ENCODE measurements around the gene MCRS1.

MCRS1 gene

DNA sequence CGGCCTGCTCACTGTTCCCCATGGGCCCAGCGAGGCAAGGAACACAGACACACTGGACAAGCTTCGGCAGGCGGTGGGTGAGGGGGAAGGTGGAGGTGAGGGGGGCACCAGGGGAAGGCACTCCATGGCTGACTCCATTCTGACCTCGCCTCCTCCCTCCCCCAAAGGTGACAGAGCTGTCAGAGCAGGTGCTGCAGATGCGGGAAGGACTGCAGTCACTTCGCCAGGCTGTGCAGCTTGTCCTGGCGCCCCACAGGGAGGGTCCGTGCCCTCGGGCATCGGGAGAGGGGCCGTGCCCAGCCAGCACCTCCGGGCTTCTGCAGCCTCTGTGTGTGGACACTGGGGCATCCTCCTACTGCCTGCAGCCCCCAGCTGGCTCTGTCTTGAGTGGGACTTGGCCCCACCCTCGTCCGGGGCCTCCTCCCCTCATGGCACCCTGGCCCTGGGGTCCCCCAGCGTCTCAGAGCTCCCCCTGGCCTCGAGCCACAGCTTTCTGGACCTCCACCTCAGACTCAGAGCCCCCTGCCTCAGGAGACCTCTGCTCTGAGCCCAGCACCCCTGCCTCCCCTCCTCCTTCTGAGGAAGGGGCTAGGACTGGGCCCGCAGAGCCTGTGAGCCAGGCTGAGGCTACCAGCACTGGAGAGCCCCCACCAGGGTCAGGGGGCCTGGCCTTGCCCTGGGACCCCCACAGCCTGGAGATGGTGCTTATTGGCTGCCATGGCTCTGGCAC lies 10.6 kb downstream of the MCRS1 start:
- DNase-seq: no peak

DNA sequence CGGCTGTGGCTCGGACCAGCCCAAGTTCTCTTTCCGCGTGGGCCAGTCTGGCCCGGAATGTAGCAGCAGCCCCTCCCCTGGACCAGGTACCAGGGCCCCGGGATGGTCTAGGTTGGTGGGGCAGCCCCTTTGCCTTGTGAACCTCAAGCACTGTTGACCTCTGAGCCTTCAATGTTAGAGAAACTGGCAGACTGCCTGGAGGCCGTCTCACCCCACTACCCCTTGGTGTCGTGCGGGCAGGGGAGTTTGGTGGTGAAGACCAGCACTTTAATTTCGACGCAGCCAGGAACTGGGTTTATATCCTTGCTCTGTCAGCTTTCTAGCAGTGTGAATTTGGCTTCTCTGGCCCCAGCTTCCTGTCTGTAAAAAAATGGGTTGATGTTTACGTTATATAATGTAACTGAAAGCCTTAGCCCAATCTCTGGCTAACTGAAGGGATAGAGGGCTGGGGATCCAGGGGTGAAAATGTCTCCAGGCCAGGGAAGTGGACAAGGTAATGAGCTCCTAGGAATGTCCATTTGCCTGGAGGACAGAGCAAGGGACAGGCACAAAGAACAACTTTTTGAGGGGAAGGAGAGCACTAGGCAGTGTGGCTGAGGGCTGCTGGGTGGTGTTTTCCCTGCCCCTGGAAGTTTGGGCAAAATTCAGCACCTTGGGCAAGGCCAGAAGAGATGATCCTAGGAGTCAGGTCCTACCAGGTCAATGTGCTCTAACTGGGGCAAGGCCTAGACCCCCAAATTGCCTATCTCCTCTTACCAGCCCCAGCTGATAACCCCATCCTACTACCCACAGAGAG lies 11.4 kb downstream of the MCRS1 start:
- DNase-seq: no peak

DNA sequence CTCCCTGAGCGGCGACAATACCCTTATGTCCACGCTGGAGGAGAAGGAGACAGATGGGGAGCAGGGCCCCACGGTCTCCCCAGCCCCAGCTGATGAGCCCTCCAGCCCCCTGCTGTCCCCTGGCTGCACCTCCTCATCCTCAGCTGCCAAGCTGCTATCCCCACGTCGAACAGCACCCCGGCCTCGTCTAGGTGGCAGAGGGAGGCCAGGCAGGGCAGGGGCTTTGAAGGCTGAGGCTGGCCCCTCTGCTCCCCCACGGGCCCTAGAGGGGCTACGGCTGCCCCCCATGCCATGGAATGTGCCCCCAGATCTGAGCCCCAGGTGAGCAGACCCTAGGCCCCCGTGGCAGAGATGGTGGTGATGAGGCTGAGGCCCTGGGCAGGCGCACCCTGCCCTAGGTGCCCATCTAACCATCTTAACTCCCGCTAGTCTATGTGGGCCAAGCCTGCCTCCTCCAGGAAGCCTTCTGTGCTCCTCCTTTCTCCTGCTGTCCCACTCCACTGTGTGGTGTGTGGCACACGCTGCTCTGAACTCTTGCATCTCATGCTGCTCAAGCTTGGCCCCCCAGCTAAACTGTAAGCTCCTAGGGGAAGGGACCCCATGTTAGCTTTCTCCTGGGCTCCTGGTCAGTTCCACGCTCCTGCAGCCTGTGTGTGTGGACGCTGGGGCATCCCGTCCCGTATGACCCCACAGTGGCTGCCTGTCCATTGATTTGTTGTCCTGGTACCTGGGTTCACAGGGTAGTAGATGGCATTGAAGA lies 12.1 kb downstream of the MCRS1 start:
- DNase-seq: no peak

DNA sequence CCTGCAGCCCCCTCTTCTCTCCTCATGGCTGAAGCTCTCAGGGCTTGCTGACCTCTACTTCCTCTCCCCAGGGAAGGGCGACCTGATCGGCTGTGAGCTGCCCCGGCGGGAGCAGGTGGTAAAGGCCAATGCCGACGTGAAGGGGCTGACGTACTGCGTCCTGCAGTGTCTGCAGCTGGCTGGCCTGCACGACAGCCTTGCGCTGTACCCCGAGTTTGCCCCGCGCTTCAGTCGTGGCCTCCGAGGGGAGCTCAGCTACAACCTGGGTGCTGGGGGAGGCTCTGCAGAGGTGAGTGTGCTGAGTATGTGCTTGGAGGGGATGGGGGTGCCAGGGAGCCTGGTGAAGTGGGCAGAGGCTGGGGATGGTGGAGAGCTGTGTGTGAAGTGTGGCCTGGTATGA lies 13.7 kb downstream of the MCRS1 start:
- no peak for DNase-seq

DNA sequence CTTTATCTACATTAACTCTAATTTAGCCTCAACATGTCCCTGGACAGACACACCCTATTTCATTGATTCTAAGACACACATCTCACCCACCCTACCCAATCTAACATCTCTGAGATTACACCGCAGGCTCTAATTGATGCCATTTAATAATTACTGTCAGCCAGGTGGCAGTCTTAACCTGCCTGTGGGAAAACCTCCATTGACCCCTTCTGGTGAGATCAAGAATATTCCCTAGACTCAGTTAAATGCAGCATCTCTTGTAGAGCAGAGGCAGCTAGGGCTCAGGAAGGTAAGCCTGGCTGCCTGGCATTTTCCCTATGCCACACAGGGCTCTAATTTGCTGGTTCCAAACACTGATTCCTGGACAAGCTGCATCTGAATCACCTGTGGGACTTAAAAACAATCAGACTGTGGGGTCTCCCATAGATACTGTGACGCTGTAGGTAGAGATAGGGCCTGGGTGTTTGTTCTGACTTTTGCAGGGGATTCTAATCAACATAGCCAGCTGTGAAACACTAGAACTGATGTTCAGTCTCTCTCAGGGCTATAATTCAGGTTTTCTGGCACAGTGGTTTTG lies 14.3 kb downstream of the MCRS1 start:
- no peak for DNase-seq

DNA sequence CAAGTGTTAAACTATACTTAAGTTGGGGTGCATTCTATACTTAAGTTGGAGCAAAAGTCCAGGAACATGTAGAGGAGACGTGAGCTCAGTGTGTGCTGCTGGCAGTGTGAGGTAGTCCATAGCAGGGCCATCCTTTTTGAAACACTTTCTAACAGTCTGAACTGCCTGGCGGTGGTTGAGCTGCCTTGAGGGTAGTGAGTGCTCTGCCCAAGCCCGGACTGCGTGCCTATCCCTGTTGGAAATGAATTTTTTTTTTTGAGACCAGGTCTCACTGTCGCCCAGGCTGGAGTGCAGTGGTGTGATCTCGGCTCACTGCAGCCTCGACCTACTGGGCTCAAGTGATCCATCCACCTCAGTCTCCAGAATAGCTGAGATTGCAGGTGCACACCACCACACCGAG lies 15.0 kb downstream of the MCRS1 start:
- DNase-seq: no peak

DNA sequence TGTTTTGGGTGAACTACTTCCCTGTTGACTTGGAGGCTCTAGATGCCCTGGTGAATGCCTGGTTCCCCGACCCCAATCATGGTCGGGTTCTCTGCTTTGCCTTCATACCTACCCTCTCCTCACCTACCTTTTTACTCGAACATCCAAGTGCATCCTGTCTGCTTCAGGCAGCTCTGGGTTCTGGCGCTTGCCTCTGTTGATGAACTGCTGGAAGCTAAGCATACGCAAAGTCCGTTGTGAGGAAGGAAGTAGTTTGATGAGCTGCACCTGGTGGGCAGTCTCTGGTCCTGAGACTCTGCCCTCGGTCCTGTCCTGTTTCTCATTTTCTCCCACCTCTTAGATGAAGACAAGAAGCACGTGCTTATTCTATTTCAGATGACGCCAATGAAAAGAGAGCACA lies 15.5 kb downstream of the MCRS1 start:
- DNase-seq: no peak

DNA sequence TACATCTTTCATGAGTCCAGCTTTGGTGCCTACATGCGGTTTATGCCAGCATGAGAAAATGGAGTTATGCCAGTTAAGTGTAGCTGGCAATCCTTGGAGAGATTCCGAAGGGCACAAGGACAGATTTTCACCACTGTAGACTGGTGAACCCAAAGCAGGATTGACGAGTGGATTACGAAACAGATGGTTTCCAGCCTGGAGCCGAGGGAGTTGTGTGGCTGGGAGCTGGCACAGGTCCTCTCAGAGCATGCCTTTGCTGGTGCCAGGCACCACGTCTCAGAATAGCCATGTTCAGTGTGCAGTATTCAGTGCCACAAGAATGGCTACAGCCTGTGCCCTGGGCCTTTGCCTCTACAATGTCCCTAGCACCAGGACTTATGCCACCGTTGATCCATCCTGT lies 15.9 kb downstream of the MCRS1 start:
- DNase-seq: peak in 26 of 58 donors; percentile 16 to 78 (median 38)

DNA sequence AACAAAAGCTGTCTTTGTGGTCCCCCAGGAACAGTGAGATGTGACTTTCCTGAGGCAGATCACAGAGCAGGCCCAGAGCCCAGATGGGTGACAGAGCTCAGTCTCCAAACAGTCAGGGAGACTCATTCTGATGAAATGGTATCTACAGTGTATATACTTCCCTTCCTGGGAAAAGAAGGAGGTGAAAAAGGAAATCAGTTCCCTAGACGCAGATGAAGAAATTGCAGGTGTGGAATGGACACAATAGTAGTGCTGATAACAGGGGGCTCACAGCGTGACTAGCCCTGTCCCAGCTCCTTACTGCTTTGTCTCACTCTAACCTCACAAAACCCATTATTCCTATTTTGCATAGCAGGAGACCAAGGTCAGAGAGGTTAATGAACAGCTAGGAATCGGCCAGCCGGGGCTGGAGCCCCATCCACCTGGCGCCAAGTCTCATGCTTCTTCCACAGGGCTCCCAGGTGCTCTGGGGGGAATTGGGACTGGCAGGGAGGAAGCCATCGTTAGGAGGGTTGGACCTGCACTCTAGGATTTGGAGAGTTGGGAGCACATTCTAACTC lies 17.2 kb downstream of the MCRS1 start:
- DNase-seq: no peak

DNA sequence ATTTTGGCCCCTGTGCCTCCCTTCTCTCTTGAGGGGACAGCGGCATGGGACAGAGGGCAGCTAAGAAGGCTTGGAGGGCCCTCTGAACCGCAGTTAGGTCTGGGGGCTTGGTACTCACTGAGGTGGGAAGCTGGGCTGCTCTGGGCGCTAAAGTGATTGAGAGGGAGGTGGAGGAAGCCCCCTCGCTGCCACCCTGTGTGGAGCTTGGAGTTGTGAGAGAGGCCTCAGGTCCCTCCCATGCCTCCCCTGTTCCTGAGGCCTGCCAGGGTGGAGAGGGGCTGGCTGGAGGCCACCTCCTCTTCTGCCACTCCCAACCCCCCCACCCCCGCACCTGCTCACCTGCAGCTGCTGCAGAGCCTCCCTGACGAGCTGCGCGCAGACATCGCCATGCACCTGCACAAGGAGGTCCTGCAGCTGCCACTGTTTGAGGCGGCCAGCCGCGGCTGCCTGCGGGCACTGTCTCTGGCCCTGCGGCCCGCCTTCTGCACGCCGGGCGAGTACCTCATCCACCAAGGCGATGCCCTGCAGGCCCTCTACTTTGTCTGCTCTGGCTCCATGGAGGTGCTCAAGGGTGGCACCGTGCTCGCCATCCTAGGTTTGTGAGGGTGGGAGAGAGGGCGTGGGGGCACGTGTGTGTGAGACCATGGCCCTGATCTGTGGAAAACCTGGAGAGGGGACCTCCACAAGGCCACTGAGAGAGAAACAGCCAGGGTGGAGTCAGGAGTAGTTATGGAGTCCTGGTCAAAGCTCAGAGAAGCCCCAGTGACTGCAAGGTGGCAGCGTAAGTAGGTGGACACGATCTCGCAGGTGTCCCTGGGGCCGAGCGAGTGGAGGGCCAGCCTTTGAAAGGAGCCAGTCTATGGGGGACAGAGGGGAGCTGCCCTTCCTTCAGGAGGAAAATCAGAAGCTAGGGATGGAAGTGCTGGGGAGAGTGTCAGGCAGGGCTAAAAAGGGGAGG lies 17.9 kb downstream of the MCRS1 start:
- DNase-seq: no peak

DNA sequence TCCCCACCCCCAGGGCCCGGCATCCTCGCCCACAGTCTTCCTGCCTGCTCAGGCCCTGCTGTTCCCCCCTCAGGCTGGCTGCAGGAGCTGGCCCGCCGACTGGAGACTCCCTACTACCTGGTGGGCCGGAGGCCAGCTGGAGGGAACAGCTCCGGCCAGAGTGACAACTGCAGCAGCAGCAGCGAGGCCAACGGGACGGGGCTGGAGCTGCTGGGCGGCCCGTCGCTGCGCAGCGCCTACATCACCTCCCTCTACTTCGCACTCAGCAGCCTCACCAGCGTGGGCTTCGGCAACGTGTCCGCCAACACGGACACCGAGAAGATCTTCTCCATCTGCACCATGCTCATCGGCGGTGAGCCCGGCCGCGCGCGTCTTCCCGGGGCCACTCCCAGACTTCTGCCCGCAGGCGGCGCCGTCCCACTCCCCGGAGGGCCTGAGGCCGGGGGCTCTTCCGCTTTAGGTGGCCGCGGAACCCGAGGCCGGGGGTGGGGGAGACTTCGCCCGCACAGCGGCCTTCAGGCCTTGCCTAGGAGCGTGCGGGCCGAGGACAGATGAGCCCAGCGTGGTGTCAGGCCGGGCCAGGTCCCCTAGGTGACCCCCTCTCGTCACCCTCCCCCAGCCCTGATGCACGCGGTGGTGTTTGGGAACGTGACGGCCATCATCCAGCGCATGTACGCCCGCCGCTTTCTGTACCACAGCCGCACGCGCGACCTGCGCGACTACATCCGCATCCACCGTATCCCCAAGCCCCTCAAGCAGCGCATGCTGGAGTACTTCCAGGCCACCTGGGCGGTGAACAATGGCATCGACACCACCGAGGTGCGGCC lies 18.9 kb downstream of the MCRS1 start:
- DNase-seq: peak in 19 of 58 donors; percentile 16 to 59 (median 32)

DNA sequence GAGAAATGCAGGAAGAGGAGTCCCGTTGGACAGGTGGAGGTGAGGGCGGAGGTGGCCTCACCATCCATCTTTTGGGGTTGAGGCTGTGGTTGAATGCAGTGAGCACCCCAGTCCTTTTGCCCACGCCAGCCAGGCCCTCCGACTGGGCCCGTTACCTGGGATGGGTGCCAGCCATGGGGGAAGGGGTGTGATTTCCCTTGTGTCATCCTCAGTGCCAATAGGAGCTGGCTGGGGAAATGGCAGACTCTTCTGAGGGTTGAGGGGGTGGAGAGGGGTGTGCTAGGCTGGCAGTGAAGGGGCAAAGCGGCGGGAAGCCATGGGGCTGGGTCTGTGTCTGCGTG lies 19.5 kb downstream of the MCRS1 start:
- DNase-seq: peak in 2 of 58 donors; percentile 23 to 39

DNA sequence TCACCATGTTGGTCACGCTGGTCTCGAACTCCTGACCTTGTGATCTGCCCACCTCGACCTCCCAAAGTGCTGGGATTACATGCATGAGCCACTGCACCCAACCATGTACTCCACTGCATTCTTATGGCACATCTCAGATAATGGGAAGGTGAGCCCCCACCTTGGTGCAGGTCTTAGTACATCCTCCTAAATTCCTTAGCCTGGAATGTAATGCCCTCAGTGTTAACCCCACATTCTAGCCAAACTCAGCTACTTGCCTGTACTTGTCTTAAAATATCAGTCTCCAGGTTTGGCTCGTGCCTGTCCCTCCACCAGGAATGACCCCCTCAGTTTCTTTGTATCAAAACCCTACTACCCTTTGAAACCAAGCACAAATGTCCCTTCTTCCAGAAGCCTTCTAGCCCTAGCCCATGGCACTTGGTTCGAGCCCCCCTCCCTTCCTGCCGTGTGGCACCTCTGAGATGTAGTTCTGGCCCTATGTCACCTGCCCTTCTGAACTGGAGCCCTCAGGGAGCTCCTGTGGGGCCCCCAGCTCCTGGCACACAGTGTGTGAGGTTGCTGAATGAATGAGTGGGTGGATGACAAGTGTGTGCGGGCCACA lies 20.8 kb downstream of the MCRS1 start:
- no peak for DNase-seq

DNA sequence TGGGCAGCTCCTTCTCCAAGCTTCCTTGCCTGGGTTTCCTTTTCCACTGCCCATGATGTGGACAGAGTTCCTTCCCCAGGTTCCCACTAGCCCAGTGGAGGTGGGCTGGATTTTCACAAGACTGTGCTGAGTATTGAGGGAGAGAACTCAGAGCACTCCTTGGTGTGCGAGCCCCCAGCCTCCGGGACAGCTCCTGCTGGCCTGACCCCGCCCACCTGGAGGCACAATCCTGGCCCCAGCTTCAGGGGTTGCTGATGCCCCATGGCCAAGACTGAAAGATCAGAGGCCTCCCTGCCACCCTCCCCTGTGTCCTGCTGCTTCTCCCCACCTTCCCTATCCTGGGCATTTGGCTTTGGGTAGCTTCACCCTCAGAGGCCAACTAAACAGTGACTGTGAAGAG lies 21.5 kb downstream of the MCRS1 start:
- no peak for DNase-seq

DNA sequence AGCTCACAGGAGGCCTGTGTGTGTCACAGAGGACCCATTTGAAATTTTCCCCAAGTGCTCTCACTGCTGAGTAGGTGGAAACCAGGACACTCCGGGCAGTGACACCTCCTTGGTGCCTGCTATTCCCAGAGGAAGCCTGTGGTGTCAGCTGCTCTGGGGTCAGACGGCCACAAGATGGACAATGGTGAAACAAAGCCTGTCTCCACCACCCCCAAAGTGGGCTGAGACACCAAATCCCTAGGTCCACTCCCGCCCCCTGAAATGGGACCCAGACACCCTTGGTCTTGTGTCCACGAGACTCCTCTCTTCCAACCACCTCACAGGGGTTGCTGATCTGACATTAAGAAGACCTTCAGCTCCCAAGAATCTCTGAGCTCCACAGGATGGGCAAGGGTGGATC lies 22.1 kb downstream of the MCRS1 start:
- DNase-seq: no peak

DNA sequence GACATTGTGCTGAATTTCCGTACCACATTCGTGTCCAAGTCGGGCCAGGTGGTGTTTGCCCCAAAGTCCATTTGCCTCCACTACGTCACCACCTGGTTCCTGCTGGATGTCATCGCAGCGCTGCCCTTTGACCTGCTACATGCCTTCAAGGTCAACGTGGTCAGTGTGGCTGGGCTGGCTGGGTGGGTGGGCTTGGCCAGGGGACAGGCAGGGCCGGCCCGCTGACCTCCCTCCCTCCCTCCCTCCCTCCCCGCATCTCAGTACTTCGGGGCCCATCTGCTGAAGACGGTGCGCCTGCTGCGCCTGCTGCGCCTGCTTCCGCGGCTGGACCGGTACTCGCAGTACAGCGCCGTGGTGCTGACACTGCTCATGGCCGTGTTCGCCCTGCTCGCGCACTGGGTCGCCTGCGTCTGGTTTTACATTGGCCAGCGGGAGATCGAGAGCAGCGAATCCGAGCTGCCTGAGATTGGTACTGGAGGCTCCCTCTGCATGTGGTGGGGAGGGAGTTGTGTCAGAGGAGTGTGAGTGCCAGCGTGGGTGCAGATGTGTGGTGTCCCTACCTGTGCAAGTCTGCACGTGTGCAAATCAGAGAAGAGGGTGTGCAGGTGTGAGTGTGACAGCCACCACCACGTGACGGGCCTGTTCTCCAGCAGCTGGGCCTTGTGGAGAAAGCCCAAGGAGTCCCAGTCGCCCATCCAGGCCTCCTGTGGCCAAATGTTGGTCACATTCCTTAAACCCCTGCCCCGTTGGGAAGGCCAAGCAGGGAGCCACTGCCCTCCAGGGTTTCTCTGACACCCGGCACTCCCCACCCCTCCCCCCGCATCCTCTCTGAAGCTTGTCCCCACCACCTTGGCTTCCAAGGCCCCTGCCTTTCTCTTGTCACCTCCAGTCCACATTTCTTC lies 23.8 kb downstream of the MCRS1 start:
- peak in 4 of 58 donors; percentile 24 to 41 (median 28) for DNase-seq

DNA sequence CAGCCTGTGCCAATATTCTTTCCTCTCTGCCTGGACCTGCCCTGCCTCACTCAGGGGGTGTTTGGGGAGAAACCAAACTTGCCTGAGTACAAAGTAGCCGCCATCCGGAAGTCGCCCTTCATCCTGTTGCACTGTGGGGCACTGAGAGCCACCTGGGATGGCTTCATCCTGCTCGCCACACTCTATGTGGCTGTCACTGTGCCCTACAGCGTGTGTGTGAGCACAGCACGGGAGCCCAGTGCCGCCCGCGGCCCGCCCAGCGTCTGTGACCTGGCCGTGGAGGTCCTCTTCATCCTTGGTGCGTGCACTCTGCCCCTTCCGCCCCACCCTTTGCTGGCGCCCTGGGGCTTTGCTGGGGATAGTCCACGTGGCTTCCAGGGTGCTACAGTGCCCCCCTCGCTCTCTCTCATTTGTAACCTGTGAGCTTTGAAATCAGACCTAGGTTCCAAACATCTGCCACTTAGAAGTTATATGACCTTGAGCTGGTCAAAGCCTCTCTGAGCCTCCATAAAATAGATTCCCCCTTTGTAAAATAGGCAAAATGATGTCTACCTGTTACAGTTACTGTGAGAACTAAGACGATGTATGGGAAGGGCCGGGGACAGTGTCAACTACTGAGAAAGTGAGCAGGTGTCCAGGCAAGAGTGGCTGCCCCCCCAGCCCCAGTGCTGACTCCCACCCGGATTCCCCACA lies 24.6 kb downstream of the MCRS1 start:
- no peak for DNase-seq
